Liver (tissue), 9 donors: ENCODE measurements around the gene CDH9. TPM values are rescaled to one million over a fixed set of nuclear protein-coding genes. Genes with fewer than 3 reads are reported as not detected.

Source experiments
- DNase-seq: peaks from one replicate; pipeline ENCODE4 v3.0.0-alpha.2; 2017; ENCODE audit warnings: low spot score
- H3K27ac ChIP-seq, 2 donors: one replicate each; pipeline ENCODE4 v1.7.0; 2013; ENCODE audit warnings: inconsistent platforms in 2 of 2, low read length in 2 of 2, control low read depth in 1 of 2, low read depth in 1 of 2, mild to moderate bottlenecking in 1 of 2
- H3K27me3 ChIP-seq, 4 donors: one replicate each; pipeline versions ENCODE4 v1.6.1 to v1.7.0; 2013; ENCODE audit warnings: low read length in 3 of 4, inconsistent platforms in 1 of 4, mild to moderate bottlenecking in 1 of 4, moderate library complexity in 1 of 4; ENCODE audit not compliant: control insufficient read depth in 4 of 4, insufficient read depth in 4 of 4
- H3K36me3 ChIP-seq, 4 donors: one replicate each; pipeline versions ENCODE4 v1.6.1 to v1.7.0; 2013; ENCODE audit warnings: low read length in 3 of 4, mild to moderate bottlenecking in 3 of 4, low read depth in 1 of 4, moderate library complexity in 1 of 4; ENCODE audit not compliant: control insufficient read depth in 4 of 4, insufficient read depth in 3 of 4
- H3K4me1 ChIP-seq, 4 donors: one replicate each; pipeline versions ENCODE4 v1.6.1 to v1.7.0; 2013; ENCODE audit warnings: low read length in 3 of 4, mild to moderate bottlenecking in 3 of 4, moderate library complexity in 1 of 4; ENCODE audit not compliant: control insufficient read depth in 4 of 4, insufficient read depth in 4 of 4
- H3K4me3 ChIP-seq, 3 donors: one replicate each; pipeline versions ENCODE4 v1.6.1 to v1.7.0; 2013; ENCODE audit warnings: low read length in 3 of 3, control low read depth in 1 of 3, low read depth in 1 of 3, mild to moderate bottlenecking in 1 of 3
- H3K9ac ChIP-seq, 2 donors: one replicate each; pipeline ENCODE4 v1.7.0; 2013; ENCODE audit warnings: low read length in 2 of 2, mild to moderate bottlenecking in 2 of 2, moderate library complexity in 2 of 2, control low read depth in 1 of 2, low read depth in 1 of 2
- H3K9me3 ChIP-seq, 4 donors: one replicate each; pipeline versions ENCODE4 v1.6.1 to v1.7.0; 2013; ENCODE audit warnings: low read length in 3 of 4; ENCODE audit not compliant: control insufficient read depth in 4 of 4
- EGR1 ChIP-seq, 2 donors: IDR thresholded peaks; 2 replicates each; pipeline ENCODE4 v1.6.1; 2016 to 2018; ENCODE audit warnings: antibody characterized with exemption in 2 of 2, low read depth in 2 of 2
- FOXA1 ChIP-seq: IDR thresholded peaks from 2 replicates; pipeline ENCODE4 v1.6.1; 2016; ENCODE audit warnings: antibody characterized with exemption
- HNF4A ChIP-seq, 2 donors: conservative IDR thresholded peaks; 2 replicates each; pipeline ENCODE4 v1.6.1; 2016; ENCODE audit warnings: antibody characterized with exemption in 2 of 2, mild to moderate bottlenecking in 2 of 2
- HNF4G ChIP-seq: IDR thresholded peaks from 2 replicates; pipeline ENCODE4 v1.6.1; 2016; ENCODE audit warnings: antibody characterized with exemption
- JUND ChIP-seq, 2 donors: IDR thresholded peaks; 2 replicates each; pipeline ENCODE4 v1.6.1; 2016; ENCODE audit warnings: antibody characterized with exemption in 2 of 2
- MAX ChIP-seq: IDR thresholded peaks from 2 replicates; pipeline ENCODE4 v1.6.1; 2016; ENCODE audit warnings: antibody characterized with exemption
- NR2F2 ChIP-seq: IDR thresholded peaks from 2 replicates; pipeline ENCODE4 v1.6.1; 2016; ENCODE audit warnings: antibody characterized with exemption
- RAD21 ChIP-seq, 2 donors: IDR thresholded peaks; 2 replicates each; pipeline ENCODE4 v1.6.1; 2016; ENCODE audit warnings: antibody characterized with exemption in 2 of 2, mild to moderate bottlenecking in 2 of 2
- RXRA ChIP-seq, 2 donors: IDR thresholded peaks; 2 replicates each; pipeline ENCODE4 v1.6.1; 2017 to 2018; ENCODE audit warnings: antibody characterized with exemption in 2 of 2, mild to moderate bottlenecking in 1 of 2
- YY1 ChIP-seq: IDR thresholded peaks from 2 replicates; pipeline ENCODE4 v1.6.1; 2016; ENCODE audit warnings: antibody characterized with exemption, mild to moderate bottlenecking
- ZBTB33 ChIP-seq: IDR thresholded peaks from 2 replicates; pipeline ENCODE4 v1.6.1; 2016; ENCODE audit warnings: antibody characterized with exemption
- WGBS: extraction: QIAGEN DNeasy Blood & Tissue Kit; methylation state at CpG from one replicate; pipeline ENCODE4 v1.1.7; 2013; 5-methylcytosine and 5-hydroxymethylcytosine counted together
- polyA plus RNA-seq, 2 donors: library from polyadenylated mRNA; stranded (reverse) in 1 of 2; unstranded in 1 of 2; fragments of 200-250 nt in 1 of 2; fragments of >200 nt in 1 of 2; fragmentation: Nextera tagmentation in 1 of 2; extraction: Ambion mirVana in 1 of 2; gene quantifications; one replicate each; pipeline versions ENCODE4 v1.2.1 to v1.2.3, GENCODE V29; 2013 to 2015
- total RNA-seq, 2 donors: library from RNA; depleted of rRNA; stranded (reverse); fragments of >200 nt; gene quantifications; one replicate each; pipeline ENCODE4 v1.2.3, GENCODE V29; 2014
- TF ChIP-seq, protein P1 (sequence below): IDR thresholded peaks from 2 replicates; pipeline ENCODE4 v1.6.1; 2016; ENCODE audit warnings: antibody characterized with exemption
- donor health status: healthy.
- donor health status: healthy.
- donor health status: healthy.
- donor health status: healthy.
- donor health status: healthy.

Gene CDH9
- total and polyA plus RNA-seq, 4 donors = not detected

GRCh38 chr5:27087747-27088146 is 49.4 kb upstream of the CDH9 start (continued):
- TF ChIP-seq RAD21 (IDR thresholded peaks at IDR 0.05) (no peak), NR2F2 (no peak)
- TF ChIP-seq, protein P1, sequence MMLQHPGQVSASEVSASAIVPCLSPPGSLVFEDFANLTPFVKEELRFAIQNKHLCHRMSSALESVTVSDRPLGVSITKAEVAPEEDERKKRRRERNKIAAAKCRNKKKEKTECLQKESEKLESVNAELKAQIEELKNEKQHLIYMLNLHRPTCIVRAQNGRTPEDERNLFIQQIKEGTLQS = no peak

DNA sequence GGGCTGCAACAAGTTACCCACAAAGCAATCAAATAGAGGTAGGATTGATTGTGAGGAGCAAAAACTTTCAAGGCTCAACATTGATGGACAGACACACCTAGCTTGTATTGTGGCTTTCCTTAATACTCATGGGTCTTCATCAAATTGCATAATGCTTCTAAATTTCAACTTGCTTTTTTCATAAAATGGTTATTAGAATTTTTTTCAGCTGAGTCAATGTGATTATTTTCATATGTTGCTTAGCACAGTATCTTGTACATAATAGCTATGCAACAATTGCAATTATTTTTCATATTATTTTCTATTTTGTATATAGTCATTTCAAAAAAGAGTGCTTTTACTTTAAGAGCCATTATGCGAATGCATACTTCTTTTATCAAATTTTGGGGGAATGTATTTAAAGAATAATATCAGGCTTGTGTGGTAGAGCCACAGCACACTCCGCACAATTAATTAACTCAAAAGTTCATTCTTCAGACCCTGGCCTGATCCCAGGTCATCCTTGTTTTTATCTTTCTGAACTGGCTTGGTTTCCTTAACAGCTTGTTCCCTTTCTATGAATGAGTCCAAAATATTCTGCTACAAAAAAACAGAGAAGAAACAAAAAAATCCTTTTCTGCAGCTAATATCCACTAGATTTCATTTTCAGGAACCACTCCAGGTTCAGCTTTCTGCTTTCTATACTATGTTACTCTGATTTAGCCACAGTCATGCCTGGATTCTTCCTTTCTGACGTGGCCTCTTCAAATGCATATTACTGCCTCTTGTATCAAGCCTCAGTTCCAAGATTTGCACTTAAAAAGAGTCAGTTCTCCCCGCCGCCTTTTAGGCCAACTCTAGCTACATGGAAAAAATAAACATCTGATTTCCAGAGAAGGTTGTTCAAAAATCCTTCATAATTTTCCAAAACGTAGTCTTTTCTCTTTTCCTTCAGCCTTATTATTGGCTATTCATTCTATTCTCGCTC is 45.3 kb upstream of the CDH9 start:
- Histone ChIP-seq H3K4me3 (no peak overlapping the region), H3K36me3 (no peaks in the 10 kb centered on the region), H3K27me3 (no peaks in the 10 kb centered on the region), H3K9ac (no peak overlapping the region), H3K9me3 (no peaks in the 10 kb centered on the region), H3K4me1 (no peaks in the 10 kb centered on the region), H3K27ac (no peak overlapping the region)
- WGBS = 71% methylated on average over 7 of the region's 7 CpGs
- TF ChIP-seq NR2F2 (peak; percentile 59), FOXA1 (no peak)
- DNase-seq = no peak

DNA sequence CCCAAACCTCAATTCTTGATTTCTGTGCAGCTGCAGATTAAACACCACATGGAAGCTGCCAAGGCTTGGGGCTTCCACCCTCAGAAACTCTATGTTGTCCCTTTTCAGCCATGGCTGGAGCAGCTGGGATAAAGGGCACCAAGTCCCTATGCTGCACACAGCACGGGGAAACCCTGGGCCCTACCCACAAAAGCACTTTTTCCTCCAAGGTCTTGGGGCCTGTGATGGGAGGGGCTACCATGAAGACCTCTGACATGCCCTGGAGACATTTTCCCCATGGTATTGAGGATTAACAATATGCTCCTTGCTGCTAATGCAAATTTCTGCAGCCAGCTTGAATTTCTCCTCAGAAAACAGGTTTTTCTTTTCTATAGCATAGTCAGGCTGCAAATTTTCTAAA is 41.8 kb upstream of the CDH9 start:
- Histone ChIP-seq H3K9ac (no peak overlapping the region), H3K9me3 (peaks cover 0 to 5% (median 0%) of the 10 kb centered on the region in 4 donors), H3K27ac (no peak overlapping the region), H3K36me3 (no peaks in the 10 kb centered on the region), H3K4me3 (no peak overlapping the region), H3K27me3 (no peaks in the 10 kb centered on the region), H3K4me1 (no peaks in the 10 kb centered on the region)
- WGBS = 77% methylated on average over 1 of the region's 1 CpG
- TF ChIP-seq FOXA1 (no peak), YY1 (no peak), EGR1 (IDR thresholded peaks at IDR 0.05; ENCODE audit: low read depth in 2 of 2) (no peak), RAD21 (IDR thresholded peaks at IDR 0.05) (no peak), JUND (IDR thresholded peaks at IDR 0.05) (no peak), NR2F2 (no peak), MAX (no peak)
- no peak for DNase-seq

DNA sequence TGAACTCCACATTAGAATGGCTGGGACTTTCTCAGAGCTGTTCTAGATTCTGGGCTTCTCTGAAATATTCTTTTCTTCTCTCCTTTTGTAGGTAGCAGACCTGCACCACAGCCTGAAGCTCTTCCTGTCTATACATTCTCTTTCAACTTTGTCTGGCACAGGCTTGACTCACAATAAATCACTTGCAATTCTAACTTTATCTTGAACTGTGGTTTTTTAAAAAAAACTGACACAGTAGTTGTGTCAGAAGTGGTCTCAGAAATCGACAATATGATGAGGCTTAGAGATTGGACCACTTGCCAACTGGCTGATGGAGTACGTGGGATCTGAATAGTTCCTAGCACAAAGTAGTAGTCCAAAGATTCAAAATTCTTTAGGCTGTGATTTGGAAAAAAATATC is 24.1 kb upstream of the CDH9 start:
- Histone ChIP-seq H3K9ac (no peak overlapping the region), H3K9me3 (no peaks in the 10 kb centered on the region), H3K36me3 (no peaks in the 10 kb centered on the region), H3K4me3 (no peak overlapping the region), H3K27me3 (no peaks in the 10 kb centered on the region), H3K27ac (no peak overlapping the region), H3K4me1 (no peaks in the 10 kb centered on the region)
- TF ChIP-seq HNF4G (no peak), ZBTB33 (no peak), FOXA1 (no peak), RXRA (IDR thresholded peaks at IDR 0.05) (no peak), HNF4A (conservative IDR thresholded peaks at IDR 0.05) (no peak)
- 65% methylated on average over 2 of the region's 2 CpGs for WGBS
- DNase-seq = no peak
